Measurements from ENCODE around the gene SLC1A1.

SLC1A1 gene

DNA sequence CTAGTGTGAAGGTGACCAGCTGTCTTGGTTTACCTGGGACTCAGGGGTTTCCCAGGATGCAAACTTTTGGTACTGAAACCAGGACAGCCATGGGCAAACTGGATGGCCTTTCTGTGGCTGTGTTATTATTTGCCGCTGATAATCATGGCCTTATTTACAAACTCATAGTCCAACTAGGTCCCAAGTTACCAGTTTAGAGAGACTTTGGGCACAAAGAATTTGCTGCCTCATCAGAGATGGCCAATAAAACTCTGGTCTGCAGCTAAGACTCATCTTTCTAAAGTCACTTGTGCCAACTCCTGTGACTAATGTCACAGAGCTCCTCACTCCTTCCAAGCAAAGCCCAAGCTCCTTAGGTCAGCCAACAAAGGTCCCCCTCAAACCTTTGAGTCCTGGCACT lies 124.4 kb downstream of the SLC1A1 start:
- no peak for FAIRE-seq
- DNase-seq (ENCODE audit: low spot score): no peak

DNA sequence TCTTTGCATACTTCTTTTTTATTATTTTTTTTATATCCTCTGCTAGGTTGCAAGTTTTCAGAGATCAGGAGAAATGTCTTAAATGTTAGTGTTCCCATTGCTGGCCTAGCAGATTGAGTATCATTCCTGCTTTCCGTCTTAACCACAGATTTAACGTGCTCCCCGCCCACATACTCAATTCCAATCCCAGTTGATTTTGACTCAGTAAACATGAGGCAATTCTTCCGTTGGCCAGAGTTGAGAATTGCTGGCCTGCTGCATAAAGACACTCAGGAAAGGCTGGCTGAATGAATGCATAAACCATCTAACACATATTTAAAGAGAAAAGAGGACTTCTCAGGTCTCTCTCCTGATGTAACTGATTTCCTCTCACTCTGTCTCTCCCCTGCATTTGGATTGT lies 125.0 kb downstream of the SLC1A1 start:
- no peak for FAIRE-seq
- no peak for DNase-seq (ENCODE audit: low spot score)

DNA sequence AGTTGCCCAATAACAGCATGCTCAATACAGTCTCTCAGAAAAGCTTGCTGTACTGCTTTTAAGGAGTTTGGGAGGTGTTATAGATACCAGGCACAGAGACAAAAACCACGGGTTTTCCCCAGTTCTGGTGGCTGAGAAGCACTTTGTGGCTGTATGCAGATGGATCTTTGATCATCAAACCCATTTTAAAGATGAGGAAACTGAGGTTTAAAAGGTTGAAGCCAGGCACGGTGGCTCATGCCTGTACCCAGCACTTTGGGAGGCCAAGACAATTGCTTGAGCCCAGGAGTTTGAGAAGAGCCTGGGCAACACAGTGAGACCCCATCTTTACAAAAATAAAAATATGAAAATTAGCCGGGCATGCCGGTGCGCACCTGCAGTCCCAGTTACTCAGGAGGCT lies 125.5 kb downstream of the SLC1A1 start:
- DNase-seq (ENCODE audit: low spot score) (no peak), FAIRE-seq (no peak)

DNA sequence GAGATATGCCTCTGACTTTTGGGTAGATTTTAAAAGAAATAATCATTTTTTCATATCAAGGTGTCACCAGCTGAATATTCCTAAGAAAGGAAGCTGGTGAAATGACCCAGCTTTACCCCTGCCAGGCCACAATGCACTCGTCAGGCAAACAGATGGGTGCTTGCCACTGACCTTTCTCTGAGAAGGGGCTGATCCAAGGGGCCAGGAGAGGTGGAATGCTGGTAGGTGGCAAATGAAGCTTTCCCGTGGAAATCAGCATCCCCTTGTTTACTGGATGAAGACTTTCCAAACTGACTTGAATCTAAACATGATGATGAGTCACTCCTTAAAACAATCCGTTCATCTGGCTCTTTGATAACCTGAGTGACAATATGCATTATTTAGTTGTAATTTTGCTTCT lies 127.5 kb downstream of the SLC1A1 start:
- FAIRE-seq (no peak), DNase-seq (ENCODE audit: low spot score) (no peak)

DNA sequence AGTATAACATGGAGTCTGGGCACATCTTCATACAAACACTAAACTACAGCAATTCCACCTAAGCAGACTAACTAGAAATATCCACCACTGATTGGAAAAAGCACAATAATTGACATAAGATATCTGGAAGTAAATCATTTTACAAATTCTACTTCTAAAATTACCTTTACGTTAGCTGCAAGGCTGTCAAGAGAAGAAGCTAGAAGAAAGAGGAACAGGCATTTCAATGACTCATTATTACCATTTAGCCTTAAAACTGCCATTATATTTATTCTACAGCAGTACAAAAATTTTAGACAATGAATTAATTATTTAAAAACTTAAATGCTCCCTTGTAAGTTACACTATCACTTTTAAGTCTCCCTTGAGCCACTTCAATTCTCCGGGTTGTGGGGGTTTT lies 128.4 kb downstream of the SLC1A1 start:
- no peak for DNase-seq (ENCODE audit: low spot score)

DNA sequence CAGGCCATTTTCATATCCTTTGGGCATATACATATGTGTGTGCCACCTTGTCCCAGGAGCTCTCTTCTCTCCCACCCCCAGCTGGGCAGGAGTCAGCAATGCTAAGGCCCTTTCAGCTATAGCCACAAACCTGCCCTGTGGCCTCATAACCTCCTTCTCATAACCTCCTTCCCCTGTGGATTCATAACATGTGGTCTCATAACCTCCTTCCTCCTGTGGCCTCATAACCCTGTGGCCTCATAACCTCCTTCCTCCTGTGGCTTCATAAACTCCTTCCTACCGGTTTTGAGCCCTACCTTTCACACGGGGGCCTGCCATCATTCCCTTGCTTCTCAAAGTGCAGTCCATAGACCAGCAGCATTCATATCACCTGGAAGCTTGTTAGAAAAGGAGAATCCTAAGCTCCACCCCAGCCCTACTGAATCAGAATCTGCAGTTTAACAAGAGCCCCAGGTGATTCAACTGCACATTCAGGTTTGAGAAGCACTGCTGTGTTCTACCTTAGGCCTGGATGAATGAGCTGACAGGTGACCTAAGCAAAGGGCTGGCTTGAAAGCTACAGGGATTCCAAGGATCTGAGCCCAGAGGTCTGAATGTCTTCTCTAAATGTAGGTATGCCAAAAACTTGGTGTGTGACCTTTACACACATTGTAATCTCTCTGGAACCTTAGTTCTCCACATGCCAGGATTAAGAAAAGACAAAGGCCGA lies 129.9 kb downstream of the SLC1A1 start:
- DNase-seq (ENCODE audit: low spot score): no peak
- no peak for FAIRE-seq

More for the DNA sequence above, 128.4 kb downstream of the SLC1A1 start:
- no peak for FAIRE-seq

DNA sequence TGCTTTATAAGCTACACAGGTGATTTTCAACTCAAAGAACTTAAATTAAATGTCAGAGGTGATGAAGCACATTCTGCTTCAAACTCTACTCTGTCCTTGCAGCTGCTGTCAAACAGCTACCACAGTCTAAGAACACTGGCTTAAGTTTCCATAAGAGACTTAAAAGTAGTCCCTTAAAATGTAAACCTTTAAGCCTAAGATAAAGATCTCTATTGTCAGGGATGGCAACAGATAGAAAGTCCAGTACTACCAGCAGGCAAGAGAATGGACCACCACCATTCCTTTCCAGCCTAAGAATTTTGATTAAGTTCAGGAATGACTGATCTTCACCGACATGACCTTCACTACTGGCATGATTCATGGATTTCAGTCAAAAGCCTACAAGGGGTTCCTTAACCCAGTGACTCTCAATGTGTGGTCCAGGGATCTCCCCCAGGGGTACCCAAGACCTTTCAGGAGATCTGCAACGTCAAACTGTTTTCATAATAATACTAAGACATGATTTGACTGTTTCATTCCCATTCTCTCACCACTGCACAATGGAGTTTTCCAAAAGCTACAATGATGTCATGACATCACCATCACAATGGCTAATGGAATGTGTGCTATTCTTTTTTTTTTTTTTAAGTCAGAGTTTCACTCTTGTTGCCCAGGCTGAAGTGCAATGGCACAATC lies 130.8 kb downstream of the SLC1A1 start:
- FAIRE-seq: no peak
- no peak for DNase-seq (ENCODE audit: low spot score)

DNA sequence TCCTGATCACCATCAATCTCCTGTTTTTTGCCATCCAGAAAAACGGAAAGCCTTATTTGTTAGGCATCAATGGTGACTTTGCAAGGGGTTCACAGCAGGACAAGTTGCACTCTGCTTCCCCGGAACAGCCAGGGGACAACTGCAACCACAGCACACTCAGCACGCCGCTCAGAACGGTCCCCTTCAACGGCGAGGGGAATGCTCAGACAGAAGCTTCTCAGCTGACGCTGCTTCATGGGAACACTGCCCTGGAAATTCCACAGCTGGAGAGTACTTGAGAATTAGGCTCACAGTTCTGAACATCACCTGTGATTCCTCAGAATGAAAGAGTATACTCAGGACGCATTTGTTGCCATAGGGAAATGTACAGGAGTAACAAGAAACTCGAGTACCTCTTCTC lies 131.7 kb downstream of the SLC1A1 start:
- no peak for FAIRE-seq
- DNase-seq (ENCODE audit: low spot score): no peak

DNA sequence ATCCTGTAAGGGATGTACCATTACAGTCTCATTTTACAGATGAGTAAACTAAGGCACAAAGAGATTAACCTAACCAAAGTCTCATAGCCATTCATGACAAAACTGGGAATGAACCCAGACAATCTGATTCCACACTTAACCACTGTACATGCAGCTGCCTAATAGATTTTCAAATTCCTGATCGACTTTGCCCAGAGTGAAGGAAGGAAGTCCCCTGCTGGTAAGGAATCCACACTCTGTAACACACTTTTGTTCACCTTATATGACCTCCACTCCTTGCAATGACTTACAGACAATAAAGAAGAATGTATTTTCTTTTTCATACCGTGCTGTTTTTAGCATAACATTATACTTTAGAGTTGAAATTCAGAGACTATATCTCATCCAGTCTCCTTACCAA lies 140.6 kb downstream of the SLC1A1 start:
- DNase-seq (ENCODE audit: low spot score) (no peak), FAIRE-seq (no peak)
